Ureter (tissue), 1 donor: ENCODE data around the gene NHS. TPM values are rescaled to one million over a fixed set of nuclear protein-coding genes. Genes with fewer than 3 reads are reported as not detected.
"Not testable (repeated sequence)": the region's sequence is repeated elsewhere in the genome, so short reads cannot be mapped to it uniquely, and the experiment has no call there.

Source experiments
- DNase-seq: peaks from one replicate; pipeline ENCODE4 v3.0.0-alpha.2; 2020; ENCODE audit warnings: low spot score
- total RNA-seq: library from RNA; stranded (reverse); gene quantifications from one replicate; pipeline ENCODE4 v1.2.4, GENCODE V29; 2023
- donor health status: DM: yes; HTN: yes; CAD: no.

The NHS gene
- total RNA-seq, 1 donor from 2014 or later = 17.4 TPM

DNA sequence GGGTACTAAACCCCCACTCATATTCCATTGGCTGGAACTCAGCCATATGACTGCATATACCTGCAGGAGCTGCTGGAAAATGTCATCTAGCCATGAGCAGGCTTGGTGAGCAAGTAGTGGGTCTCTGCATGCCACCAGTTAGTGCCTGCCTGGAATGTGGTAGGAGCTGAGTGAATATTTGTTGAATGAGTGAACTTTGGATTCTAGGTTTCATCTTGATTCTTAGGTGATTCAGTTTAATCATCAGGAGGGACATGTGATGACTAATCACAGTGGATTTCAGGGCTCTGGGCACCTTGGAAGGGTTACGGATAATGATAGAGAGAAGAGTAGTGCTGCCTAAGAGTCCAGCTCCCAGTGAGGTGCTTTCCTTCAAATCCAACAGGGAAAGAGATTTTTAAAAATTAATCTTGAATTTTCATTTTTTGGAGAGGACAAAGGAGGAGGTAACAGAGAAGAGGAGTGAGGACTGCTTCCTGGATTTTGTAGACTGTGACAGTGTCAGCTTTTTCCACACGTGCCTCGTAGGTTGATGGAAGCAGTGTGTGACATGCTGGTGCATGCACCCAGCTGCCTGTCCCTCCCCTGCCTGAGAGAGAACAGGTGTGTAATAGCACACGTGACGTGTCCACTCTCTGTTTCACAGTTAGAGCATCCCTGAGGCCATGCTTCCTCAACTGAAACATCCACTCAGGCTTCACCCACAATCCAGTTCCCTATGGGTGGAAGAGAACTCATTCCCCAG, 30.4 kb downstream of the NHS start:
- no peak for DNase-seq

- no peak for DNase-seq
These were observed 34.7 kb downstream of the NHS start for GRCh38 chrX:17409566-17410290.

DNA sequence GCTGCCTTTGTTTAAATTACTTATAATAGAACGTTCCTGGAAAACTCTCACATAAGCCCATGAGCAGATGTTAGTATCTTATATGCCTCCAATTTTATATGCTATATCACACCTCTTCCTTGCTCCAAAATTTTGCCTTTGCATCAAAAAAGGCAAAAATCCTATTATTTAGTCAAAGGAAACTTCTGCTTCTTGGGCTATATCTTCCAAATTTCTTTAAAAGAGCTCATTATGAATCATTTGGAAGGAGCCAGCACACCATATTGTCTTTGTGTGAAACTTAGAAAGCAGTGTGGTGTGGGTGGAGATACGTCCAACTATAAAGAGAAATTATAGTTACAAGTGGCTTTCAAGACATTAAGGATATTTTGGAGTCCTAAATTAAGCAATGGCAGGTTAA, 35.7 kb downstream of the NHS start:
- DNase-seq = no peak

GRCh38 chrX:17411205-17411604, 36.2 kb downstream of the NHS start:
- DNase-seq = no peak

- DNase-seq = no peak
These were observed 37.7 kb downstream of the NHS start for GRCh38 chrX:17412692-17413091.

GRCh38 chrX:17413228-17413627, 38.2 kb downstream of the NHS start:
- no peak for DNase-seq

DNA sequence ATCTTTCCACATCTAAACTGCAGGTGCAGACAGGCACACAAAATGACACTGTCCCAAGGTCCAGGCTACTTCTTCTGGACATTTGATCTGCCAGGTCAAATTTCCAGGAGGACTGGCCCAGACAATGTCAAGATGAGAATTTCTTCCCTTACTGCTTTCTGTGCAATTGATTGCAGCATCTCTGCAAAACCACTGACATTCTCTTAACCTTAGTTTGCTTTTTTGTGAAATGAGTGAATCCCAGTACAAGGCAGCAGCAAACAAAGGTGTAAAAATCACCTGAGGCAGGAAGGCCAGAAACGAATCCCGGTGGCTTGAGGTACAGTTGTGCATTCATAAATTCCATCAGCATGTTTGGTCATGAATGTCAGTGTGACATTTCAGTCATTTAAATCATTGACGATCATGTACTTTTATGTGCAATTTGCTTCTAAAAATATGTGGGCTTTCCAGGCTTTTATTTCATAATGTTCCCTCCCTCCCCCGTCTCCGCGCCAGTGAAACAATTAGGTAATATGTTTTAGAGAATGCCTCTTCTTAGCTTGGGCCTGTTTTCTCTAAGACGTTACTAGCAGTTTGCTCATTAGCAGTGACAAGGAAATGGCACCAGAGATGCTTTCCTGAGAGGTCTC, 39.1 kb downstream of the NHS start:
- DNase-seq = no peak

- no peak for DNase-seq
These were observed 39.8 kb downstream of the NHS start for GRCh38 chrX:17414839-17415238.

- no peak for DNase-seq
These were observed 40.3 kb downstream of the NHS start for GRCh38 chrX:17415242-17415810.

- DNase-seq = no peak
These were observed 42.4 kb downstream of the NHS start for GRCh38 chrX:17417372-17417771.

DNA sequence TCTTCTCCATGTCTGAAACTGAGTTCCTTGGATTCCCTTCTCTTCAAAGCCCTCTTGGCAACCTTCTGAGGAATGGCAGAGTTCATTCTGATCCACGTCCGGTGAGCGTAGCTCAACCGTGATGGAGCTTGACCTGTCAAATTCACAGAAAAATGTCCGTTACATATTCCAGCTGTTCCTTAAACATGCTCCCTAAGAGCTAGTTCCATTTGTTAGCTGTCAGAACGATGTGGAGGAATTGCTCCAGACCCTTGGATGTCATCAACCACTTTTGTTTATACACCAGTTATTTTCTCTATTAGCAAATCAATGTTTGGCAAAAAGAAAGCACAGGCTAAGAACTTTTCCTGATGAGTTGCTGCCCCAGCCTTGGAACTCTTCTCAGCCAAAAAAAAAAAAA, 50.1 kb downstream of the NHS start:
- no peak for DNase-seq

GRCh38 chrX:17425551-17425950, 50.6 kb downstream of the NHS start:
- DNase-seq = no peak

DNA sequence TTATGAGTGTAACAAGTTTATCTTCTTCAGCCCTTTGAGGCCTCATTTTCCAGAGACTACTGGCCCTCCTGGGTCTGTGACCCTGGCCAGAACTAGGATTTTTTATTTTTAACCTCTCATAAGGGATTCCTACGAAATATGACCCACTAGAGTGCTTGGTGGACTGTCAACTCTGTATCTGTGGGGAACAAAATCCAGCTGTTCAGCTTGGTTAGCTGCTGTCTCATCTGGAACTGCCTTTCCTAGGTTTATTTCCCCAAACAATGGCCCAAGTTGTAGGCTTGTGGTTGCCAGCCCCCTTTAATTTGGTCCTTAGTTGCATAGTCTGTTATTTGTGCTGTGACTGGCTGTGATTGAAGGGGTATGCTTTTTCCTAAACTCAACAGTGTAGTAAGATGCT, 56.2 kb downstream of the NHS start:
- no peak for DNase-seq

DNA sequence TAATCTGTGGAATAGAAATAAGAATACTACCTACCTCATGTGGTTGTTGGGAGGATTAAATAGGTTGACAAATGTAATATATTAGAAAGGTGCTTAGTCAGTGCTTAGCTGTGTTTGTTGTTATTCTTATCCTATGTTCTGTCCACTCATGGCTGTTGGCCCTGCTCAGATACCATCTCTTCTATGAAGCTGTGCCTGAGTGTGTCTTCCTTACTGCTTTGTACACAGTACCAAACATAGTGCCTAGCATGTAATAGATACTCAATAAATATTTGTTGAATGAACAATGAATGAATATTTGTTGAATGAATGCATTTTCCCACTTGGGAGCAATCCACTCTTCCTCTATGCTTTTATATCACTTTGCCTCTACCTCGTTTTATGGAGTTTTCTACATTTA, 57.2 kb downstream of the NHS start:
- DNase-seq = no peak

GRCh38 chrX:17433965-17434364, 59.0 kb downstream of the NHS start:
- no peak for DNase-seq

DNA sequence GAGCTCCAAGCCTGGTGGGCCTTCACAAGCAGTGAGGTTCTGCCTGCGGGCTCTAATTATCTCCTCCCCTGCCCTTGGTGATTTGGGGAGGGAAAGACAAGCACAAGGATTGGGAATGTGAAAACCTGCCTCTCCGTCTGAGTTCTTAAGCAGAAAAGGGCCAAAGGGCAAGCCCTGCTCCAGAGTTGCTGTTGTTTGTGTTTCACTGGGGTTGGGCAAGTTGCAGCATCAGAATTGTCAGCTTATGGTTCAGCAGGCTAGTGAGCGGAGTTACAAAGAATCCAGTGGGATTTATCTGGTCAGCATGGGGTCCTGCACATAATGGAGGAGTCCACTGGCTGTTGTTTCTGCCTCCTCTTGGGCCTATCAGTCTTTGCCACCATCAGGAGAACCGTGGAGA, 60.5 kb downstream of the NHS start:
- DNase-seq = no peak

DNA sequence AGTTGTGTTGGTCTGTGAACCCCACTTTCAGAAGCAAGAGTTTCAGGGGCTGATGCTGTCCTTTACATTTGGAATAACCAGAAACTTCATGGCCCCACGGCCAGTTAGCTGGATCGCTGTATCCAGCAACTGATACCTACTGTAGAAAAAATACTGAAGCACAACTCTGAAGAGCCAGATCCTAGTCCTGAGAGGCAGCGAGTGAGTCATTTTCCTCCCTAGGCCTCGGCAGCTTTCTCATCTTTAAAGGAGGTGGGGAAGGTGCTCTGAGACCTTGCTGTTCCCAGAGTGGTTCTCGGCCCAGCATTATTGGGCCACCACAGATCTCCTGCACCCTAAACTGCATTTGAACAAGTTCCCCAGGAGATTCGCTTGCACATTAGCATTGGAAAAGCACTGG, 63.2 kb downstream of the NHS start:
- DNase-seq = no peak

DNA sequence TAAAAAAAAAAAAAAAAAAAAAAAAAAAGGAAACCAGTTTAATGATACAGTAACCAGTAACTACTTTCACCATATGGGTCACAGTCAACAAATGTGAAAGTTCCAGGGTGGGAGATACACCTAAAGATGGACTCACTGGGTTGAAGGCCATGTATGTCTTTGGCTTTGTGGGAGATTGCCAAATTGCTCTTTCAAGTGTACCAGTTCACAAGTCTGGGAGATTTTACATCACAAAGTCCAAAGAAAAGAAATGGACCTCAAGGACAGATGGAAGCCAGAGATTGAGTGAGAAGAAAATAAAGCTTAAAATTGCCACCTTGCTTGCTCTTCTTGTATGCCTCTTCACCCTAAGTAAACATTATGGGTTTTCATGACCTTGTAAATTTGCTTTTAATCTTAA, 65.3 kb downstream of the NHS start:
- DNase-seq = no peak

DNA sequence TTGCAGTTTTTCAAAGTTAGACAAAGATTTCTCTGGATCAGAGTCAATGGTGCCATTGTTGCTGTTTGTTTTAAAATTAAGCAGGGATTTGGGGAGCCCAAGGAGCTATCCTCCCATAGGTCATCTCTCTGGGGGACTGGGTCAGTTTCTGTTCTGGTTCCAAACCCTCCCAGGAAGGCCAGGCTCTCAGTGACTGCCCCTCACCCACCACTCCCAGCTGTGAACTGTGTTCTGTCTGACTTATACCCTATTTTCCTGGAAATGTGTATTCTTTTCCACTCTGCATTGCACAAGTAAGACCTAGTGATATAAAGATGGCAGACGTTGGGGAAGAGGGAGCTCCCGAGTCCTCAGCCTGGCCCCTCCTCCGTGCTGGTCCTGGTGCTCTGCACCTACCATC, 65.8 kb downstream of the NHS start:
- no peak for DNase-seq

DNA sequence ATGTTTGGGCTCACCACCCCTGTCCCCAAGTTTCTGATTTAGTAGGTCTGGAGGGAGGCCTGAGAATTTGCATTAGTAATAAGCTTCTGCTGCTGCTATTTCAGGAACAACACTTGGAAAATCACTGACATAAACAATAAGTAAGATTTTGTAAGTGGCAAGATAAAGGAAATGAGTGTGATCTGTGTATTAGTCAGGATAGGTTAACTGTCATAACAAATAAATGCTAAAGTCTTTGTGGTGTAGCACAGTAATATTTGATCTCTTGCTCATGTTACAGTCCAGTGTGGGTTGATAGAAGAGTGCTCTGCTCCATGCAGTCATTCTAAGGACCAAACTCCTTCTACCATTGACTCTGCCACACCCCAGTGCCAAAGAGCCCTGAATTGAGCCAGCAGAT, 67.0 kb downstream of the NHS start:
- no peak for DNase-seq

DNA sequence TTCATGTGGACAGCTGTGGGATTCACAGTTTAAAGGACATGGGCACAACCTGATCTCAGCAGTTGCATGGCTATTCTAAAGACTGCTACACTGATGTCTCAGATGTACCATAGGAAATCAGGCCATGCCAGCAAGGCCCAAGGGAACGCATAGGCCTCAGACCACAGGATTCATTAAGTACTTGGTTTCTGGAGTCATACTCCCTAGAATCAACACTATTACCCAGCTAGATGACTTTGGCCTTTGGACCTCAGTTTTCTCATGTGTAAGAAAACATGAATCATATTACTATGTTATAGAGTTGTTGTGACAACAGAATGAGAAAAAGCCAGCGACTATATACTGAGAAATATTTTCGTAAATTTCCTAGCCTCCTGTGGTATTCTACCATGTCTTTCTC, 67.9 kb downstream of the NHS start:
- no peak for DNase-seq

GRCh38 chrX:17443556-17443955, 68.6 kb downstream of the NHS start:
- DNase-seq = no peak

DNA sequence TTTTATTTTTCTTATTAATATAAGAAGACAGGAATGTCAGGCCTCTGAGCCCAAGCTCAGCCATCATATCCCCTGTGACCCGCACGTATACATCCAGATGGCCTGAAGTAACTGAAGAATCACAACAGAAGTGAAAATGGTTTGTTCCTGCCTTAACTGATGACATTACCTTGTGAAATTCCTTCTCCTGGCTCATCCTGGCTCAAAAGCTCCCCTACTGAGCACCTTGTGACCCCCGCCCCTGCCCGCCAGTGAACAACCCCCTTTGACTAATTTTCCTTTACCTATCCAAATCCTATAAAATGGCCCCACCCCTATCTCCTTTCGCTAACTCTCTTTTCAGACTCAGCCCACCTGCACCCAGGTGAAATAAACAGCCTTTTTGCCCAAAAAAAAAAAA, 71.3 kb downstream of the NHS start:
- not testable (repeated sequence) for DNase-seq
